Measurements from ENCODE around the gene FLT4. TPM values are rescaled to one million over a fixed set of nuclear protein-coding genes. Genes with fewer than 3 reads are reported as not detected.

Gene FLT4
- total RNA-seq, 1 donor from 2014 or later = 24.8 TPM

GRCh38 chr5:180639287-180639686 lies 10.1 kb downstream of the FLT4 start:
- no peak for TF ChIP-seq CTCF (IDR thresholded peaks at IDR 0.05)
- Histone ChIP-seq H3K27ac (no peak overlapping the region), H3K9me3 (no peaks in the 10 kb centered on the region), H3K4me3 (no peak overlapping the region), H3K36me3 (no peaks in the 10 kb centered on the region), H3K27me3 (ENCODE audit: low read depth) (no peaks in the 10 kb centered on the region), H3K4me1 (no peaks in the 10 kb centered on the region)
- intact Hi-C loops (cut with DNase I) = no loop called here
- DNase-seq (no peak), ATAC-seq (no peak)

- Histone ChIP-seq H3K4me1 (no peaks in the 10 kb centered on the region), H3K4me3 (no peak overlapping the region), H3K27ac (no peak overlapping the region), H3K9me3 (no peaks in the 10 kb centered on the region), H3K36me3 (no peaks in the 10 kb centered on the region), H3K27me3 (ENCODE audit: low read depth) (no peaks in the 10 kb centered on the region)
- ATAC-seq = no peak
- no peak for TF ChIP-seq CTCF (IDR thresholded peaks at IDR 0.05)
- intact Hi-C loops (cut with DNase I) = no loop called here
- DNase-seq = peak; percentile 34
Measured at GRCh38 chr5:180637962-180638680, 11.3 kb downstream of the FLT4 start.

GRCh38 chr5:180636403-180637075 lies 12.9 kb downstream of the FLT4 start:
- H3K4me3 ChIP-seq = no peak overlapping the region
- ATAC-seq = no peak
- DNase-seq = peak; percentile 39

GRCh38 chr5:180636016-180636402 lies 13.4 kb downstream of the FLT4 start:
- no peak for TF ChIP-seq CTCF (IDR thresholded peaks at IDR 0.05)
- DNase-seq (peak; percentile 26), ATAC-seq (no peak)
- intact Hi-C loops (cut with DNase I) = no loop called here
- H3K36me3 ChIP-seq = no peaks in the 10 kb centered on the region
- H3K27ac ChIP-seq = no peak overlapping the region
- H3K9me3 ChIP-seq = no peaks in the 10 kb centered on the region
- no peaks in the 10 kb centered on the region for H3K27me3 ChIP-seq (ENCODE audit: low read depth)
- no peaks in the 10 kb centered on the region for H3K4me1 ChIP-seq
- H3K4me3 ChIP-seq = no peak overlapping the region

More at GRCh38 chr5:180636403-180637075, 12.9 kb downstream of the FLT4 start:
- H3K27ac ChIP-seq = no peak overlapping the region
- intact Hi-C loops (cut with DNase I) = no loop called here
- H3K9me3 ChIP-seq = no peaks in the 10 kb centered on the region
- H3K27me3 ChIP-seq (ENCODE audit: low read depth) = no peaks in the 10 kb centered on the region
- TF ChIP-seq CTCF (IDR thresholded peaks at IDR 0.05) = no peak
- H3K4me1 ChIP-seq = no peaks in the 10 kb centered on the region
- no peaks in the 10 kb centered on the region for H3K36me3 ChIP-seq

- H3K4me1 ChIP-seq = no peaks in the 10 kb centered on the region
- DNase-seq = peak; percentile 38
- H3K27ac ChIP-seq = no peak overlapping the region
Measured at GRCh38 chr5:180633283-180634177, 15.9 kb downstream of the FLT4 start.

More at GRCh38 chr5:180633283-180634177, 15.9 kb downstream of the FLT4 start:
- intact Hi-C loops (cut with DNase I) = no loop called here
- H3K36me3 ChIP-seq = peaks cover 3% of the 10 kb centered on the region
- no peak for TF ChIP-seq CTCF (IDR thresholded peaks at IDR 0.05)
- ATAC-seq = no peak
- H3K9me3 ChIP-seq = no peaks in the 10 kb centered on the region
- H3K4me3 ChIP-seq = no peak overlapping the region
- no peaks in the 10 kb centered on the region for H3K27me3 ChIP-seq (ENCODE audit: low read depth)
